AG10803 (cell line): Measurements from ENCODE around the gene URM1.

ENCODE experiments used
- DNase-seq: peaks from one replicate; pipeline ENCODE4 v3.0.0; 2010; ENCODE audit warnings: low read depth
- H3K4me3 ChIP-seq: 2 replicates; pipeline ENCODE4 v1.5.1; 2011; ENCODE audit warnings: mild to moderate bottlenecking, low read length, control low read depth
- CTCF ChIP-seq: conservative IDR thresholded peaks from 2 replicates; pipeline ENCODE4 v1.5.1; 2011; ENCODE audit warnings: mild to moderate bottlenecking, low read length, control low read depth, inconsistent platforms

URM1 gene

GRCh38 chr9:128399861-128400260 is 28.7 kb downstream of the URM1 start:
- H3K4me3 ChIP-seq, result no peak overlapping the region
- no peak for TF ChIP-seq CTCF
- no peak for DNase-seq

GRCh38 chr9:128404560-128404959 is 33.4 kb downstream of the URM1 start:
- no peak for DNase-seq
- H3K4me3 ChIP-seq, result no peak overlapping the region
- TF ChIP-seq CTCF, result no peak

GRCh38 chr9:128405077-128405779 is 34.1 kb downstream of the URM1 start:
- no peak for TF ChIP-seq CTCF
- DNase-seq, result no peak
- no peak overlapping the region for H3K4me3 ChIP-seq

GRCh38 chr9:128405780-128406171 is 34.6 kb downstream of the URM1 start:
- H3K4me3 ChIP-seq, result no peak overlapping the region
- no peak for TF ChIP-seq CTCF
- DNase-seq, result no peak

- no peak overlapping the region for H3K4me3 ChIP-seq
- no peak for DNase-seq
- TF ChIP-seq CTCF, result no peak
These were observed 35.7 kb downstream of the URM1 start for GRCh38 chr9:128406848-128407391.

GRCh38 chr9:128408963-128409431 is 37.8 kb downstream of the URM1 start:
- DNase-seq, result no peak
- H3K4me3 ChIP-seq, result no peak overlapping the region
- no peak for TF ChIP-seq CTCF

- TF ChIP-seq CTCF, result no peak
These were observed 38.3 kb downstream of the URM1 start for GRCh38 chr9:128409450-128409849.

More at GRCh38 chr9:128409450-128409849, 38.3 kb downstream of the URM1 start:
- no peak overlapping the region for H3K4me3 ChIP-seq
- no peak for DNase-seq
